ENCODE measurements around the gene MFSD8.
A peak's percentile ranks its signal among the peaks of the same experiment; 100 is the strongest.

Gene MFSD8

GRCh38 chr4:127888559-127888958 lies 76.4 kb downstream of the MFSD8 start:
- no peak overlapping the region for H3K4me3 ChIP-seq (ENCODE audit: low read depth in 1 of 2, low read length in 2 of 2)
- H3K27ac ChIP-seq (ENCODE audit: low read length) = no peak overlapping the region
- no peaks in the 10 kb centered on the region for H3K9me3 ChIP-seq (ENCODE audit: control insufficient read depth in 1 of 2, low read length in 2 of 2)
- no peaks in the 10 kb centered on the region for H3K27me3 ChIP-seq (ENCODE audit: low read depth, low read length)
- H3K4me1 ChIP-seq (ENCODE audit: control insufficient read depth in 1 of 2, insufficient read depth in 2 of 2, low read length in 2 of 2) = no peaks in the 10 kb centered on the region
- no peaks in the 10 kb centered on the region for H3K36me3 ChIP-seq (ENCODE audit: control insufficient read depth in 1 of 2, insufficient read depth in 2 of 2, low read length in 2 of 2)

- H3K9me3 ChIP-seq (ENCODE audit: control insufficient read depth in 1 of 2, low read length in 2 of 2) = no peaks in the 10 kb centered on the region
- H3K27ac ChIP-seq (ENCODE audit: low read length) = peak overlapping the region; percentile 87
- H3K27me3 ChIP-seq (ENCODE audit: low read depth, low read length) = no peaks in the 10 kb centered on the region
- H3K4me1 ChIP-seq (ENCODE audit: control insufficient read depth in 1 of 2, insufficient read depth in 2 of 2, low read length in 2 of 2) = peaks cover 0 to 12% of the 10 kb centered on the region in 2 donors
- no peaks in the 10 kb centered on the region for H3K36me3 ChIP-seq (ENCODE audit: control insufficient read depth in 1 of 2, insufficient read depth in 2 of 2, low read length in 2 of 2)
- H3K4me3 ChIP-seq (ENCODE audit: low read depth in 1 of 2, low read length in 2 of 2) = peak overlapping the region; percentile 92 to 99
Measured at GRCh38 chr4:127881563-127881864, 83.5 kb downstream of the MFSD8 start.

- Histone ChIP-seq H3K36me3 (ENCODE audit: control insufficient read depth in 1 of 2, insufficient read depth in 2 of 2, low read length in 2 of 2) (no peaks in the 10 kb centered on the region), H3K9me3 (ENCODE audit: control insufficient read depth in 1 of 2, low read length in 2 of 2) (no peaks in the 10 kb centered on the region), H3K4me3 (ENCODE audit: low read depth in 1 of 2, low read length in 2 of 2) (peak within 1 kb of the TSS; percentile 92 to 99), H3K27ac (ENCODE audit: low read length) (peak within 1 kb of the TSS; percentile 87), H3K27me3 (ENCODE audit: low read depth, low read length) (no peaks in the 10 kb centered on the region), H3K4me1 (ENCODE audit: control insufficient read depth in 1 of 2, insufficient read depth in 2 of 2, low read length in 2 of 2) (peaks cover 0 to 12% of the 10 kb centered on the region in 2 donors)
Measured at GRCh38 chr4:127880763-127881562, 84.0 kb downstream of the MFSD8 start, which contains the start of gene PLK4. PLK4 (plus strand) TSS chr4:127880893; CDS start chr4:127881135, 242 bp downstream.

GRCh38 chr4:127875791-127876190 lies 89.2 kb downstream of the MFSD8 start:
- Histone ChIP-seq H3K9me3 (ENCODE audit: control insufficient read depth in 1 of 2, low read length in 2 of 2) (no peaks in the 10 kb centered on the region), H3K27me3 (ENCODE audit: low read depth, low read length) (no peaks in the 10 kb centered on the region), H3K27ac (ENCODE audit: low read length) (no peak overlapping the region), H3K4me1 (ENCODE audit: control insufficient read depth in 1 of 2, insufficient read depth in 2 of 2, low read length in 2 of 2) (peaks cover 0 to 10% of the 10 kb centered on the region in 2 donors), H3K36me3 (ENCODE audit: control insufficient read depth in 1 of 2, insufficient read depth in 2 of 2, low read length in 2 of 2) (no peaks in the 10 kb centered on the region), H3K4me3 (ENCODE audit: low read depth in 1 of 2, low read length in 2 of 2) (no peak overlapping the region)

- no peak overlapping the region for H3K27ac ChIP-seq (ENCODE audit: low read length)
- no peaks in the 10 kb centered on the region for H3K9me3 ChIP-seq (ENCODE audit: control insufficient read depth in 1 of 2, low read length in 2 of 2)
- H3K4me1 ChIP-seq (ENCODE audit: control insufficient read depth in 1 of 2, insufficient read depth in 2 of 2, low read length in 2 of 2) = peaks cover 0 to 11% of the 10 kb centered on the region in 2 donors
- H3K36me3 ChIP-seq (ENCODE audit: control insufficient read depth in 1 of 2, insufficient read depth in 2 of 2, low read length in 2 of 2) = no peaks in the 10 kb centered on the region
- no peak overlapping the region for H3K4me3 ChIP-seq (ENCODE audit: low read depth in 1 of 2, low read length in 2 of 2)
- H3K27me3 ChIP-seq (ENCODE audit: low read depth, low read length) = no peaks in the 10 kb centered on the region
Measured at GRCh38 chr4:127870688-127871087, 94.3 kb downstream of the MFSD8 start.

- H3K36me3 ChIP-seq (ENCODE audit: control insufficient read depth in 1 of 2, insufficient read depth in 2 of 2, low read length in 2 of 2) = no peaks in the 10 kb centered on the region
Measured at GRCh38 chr4:127870281-127870680, 94.7 kb downstream of the MFSD8 start.

GRCh38 chr4:127868196-127868595 lies 96.8 kb downstream of the MFSD8 start:
- Histone ChIP-seq H3K4me3 (ENCODE audit: low read depth in 1 of 2, low read length in 2 of 2) (no peak overlapping the region), H3K9me3 (ENCODE audit: control insufficient read depth in 1 of 2, low read length in 2 of 2) (no peaks in the 10 kb centered on the region), H3K27ac (ENCODE audit: low read length) (no peak overlapping the region), H3K36me3 (ENCODE audit: control insufficient read depth in 1 of 2, insufficient read depth in 2 of 2, low read length in 2 of 2) (no peaks in the 10 kb centered on the region), H3K27me3 (ENCODE audit: low read depth, low read length) (no peaks in the 10 kb centered on the region), H3K4me1 (ENCODE audit: control insufficient read depth in 1 of 2, insufficient read depth in 2 of 2, low read length in 2 of 2) (peaks cover 0 to 11% of the 10 kb centered on the region in 2 donors)

More at GRCh38 chr4:127870281-127870680, 94.7 kb downstream of the MFSD8 start:
- Histone ChIP-seq H3K4me1 (ENCODE audit: control insufficient read depth in 1 of 2, insufficient read depth in 2 of 2, low read length in 2 of 2) (peaks cover 0 to 11% of the 10 kb centered on the region in 2 donors), H3K4me3 (ENCODE audit: low read depth in 1 of 2, low read length in 2 of 2) (no peak overlapping the region), H3K27ac (ENCODE audit: low read length) (no peak overlapping the region), H3K9me3 (ENCODE audit: control insufficient read depth in 1 of 2, low read length in 2 of 2) (no peaks in the 10 kb centered on the region), H3K27me3 (ENCODE audit: low read depth, low read length) (no peaks in the 10 kb centered on the region)

All from muscle layer of duodenum (tissue), 2 donors.